ENCODE measurements around the gene CLSTN1.

- no peak for TF ChIP-seq CTCF (IDR thresholded peaks at IDR 0.05; ENCODE audit: low read length)
- TF ChIP-seq EZH2 (IDR thresholded peaks at IDR 0.05; ENCODE audit: borderline replicate concordance, low read length), result no peak
Measured at GRCh38 chr1:9720785-9721605, 102.8 kb downstream of the CLSTN1 start.

All from OCI-LY1 (cell line).